Nephron progenitor cell (in vitro differentiated cells): ENCODE data around the gene ARIH1.

ENCODE experiments used
- DNase-seq: peaks from one replicate; pipeline ENCODE4 v3.0.0; 2021
- H3K27ac Mint-ChIP-seq: 2 replicates; pipeline ENCODE4 v1.8.0; 2021; ENCODE audit warnings: mild to moderate bottlenecking, moderate library complexity, mixed read lengths
- H3K27me3 Mint-ChIP-seq: 2 replicates; pipeline ENCODE4 v1.8.0; 2021; ENCODE audit warnings: mild to moderate bottlenecking, low read depth, mixed read lengths; ENCODE audit not compliant: poor library complexity
- H3K36me3 Mint-ChIP-seq: 2 replicates; pipeline ENCODE4 v1.8.0; 2021; ENCODE audit warnings: low read depth, mixed read lengths
- H3K4me1 Mint-ChIP-seq: 2 replicates; pipeline ENCODE4 v1.8.0; 2021; ENCODE audit warnings: mixed read lengths
- H3K4me3 Mint-ChIP-seq: 2 replicates; pipeline ENCODE4 v1.8.0; 2021; ENCODE audit warnings: mild to moderate bottlenecking, moderate library complexity, mixed read lengths
- H3K9me3 Mint-ChIP-seq: 2 replicates; pipeline ENCODE4 v1.8.0; 2021; ENCODE audit warnings: mild to moderate bottlenecking, moderate library complexity, mixed read lengths
- TF ChIP-seq, protein P1 (sequence below): fragments of 200-600 bp; sonication (generic); IDR thresholded peaks from 2 replicates; pipeline ENCODE4 v1.5.0; 2021; ENCODE audit warnings: antibody characterized with exemption

ARIH1 gene

GRCh38 chr15:72515591-72516389 lies 41.7 kb downstream of the ARIH1 start:
- Mint-ChIP-seq H3K9me3 (peaks cover under 1% of the 10 kb centered on the region), H3K27me3 (peaks cover 2% of the 10 kb centered on the region), H3K36me3 (peaks cover 47% of the 10 kb centered on the region), H3K27ac (no peak overlapping the region), H3K4me1 (peaks cover 8% of the 10 kb centered on the region), H3K4me3 (no peak overlapping the region)
- no peak for DNase-seq
- TF ChIP-seq, protein P1, sequence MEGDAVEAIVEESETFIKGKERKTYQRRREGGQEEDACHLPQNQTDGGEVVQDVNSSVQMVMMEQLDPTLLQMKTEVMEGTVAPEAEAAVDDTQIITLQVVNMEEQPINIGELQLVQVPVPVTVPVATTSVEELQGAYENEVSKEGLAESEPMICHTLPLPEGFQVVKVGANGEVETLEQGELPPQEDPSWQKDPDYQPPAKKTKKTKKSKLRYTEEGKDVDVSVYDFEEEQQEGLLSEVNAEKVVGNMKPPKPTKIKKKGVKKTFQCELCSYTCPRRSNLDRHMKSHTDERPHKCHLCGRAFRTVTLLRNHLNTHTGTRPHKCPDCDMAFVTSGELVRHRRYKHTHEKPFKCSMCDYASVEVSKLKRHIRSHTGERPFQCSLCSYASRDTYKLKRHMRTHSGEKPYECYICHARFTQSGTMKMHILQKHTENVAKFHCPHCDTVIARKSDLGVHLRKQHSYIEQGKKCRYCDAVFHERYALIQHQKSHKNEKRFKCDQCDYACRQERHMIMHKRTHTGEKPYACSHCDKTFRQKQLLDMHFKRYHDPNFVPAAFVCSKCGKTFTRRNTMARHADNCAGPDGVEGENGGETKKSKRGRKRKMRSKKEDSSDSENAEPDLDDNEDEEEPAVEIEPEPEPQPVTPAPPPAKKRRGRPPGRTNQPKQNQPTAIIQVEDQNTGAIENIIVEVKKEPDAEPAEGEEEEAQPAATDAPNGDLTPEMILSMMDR, result no peak

- Mint-ChIP-seq H3K9me3 (no peaks in the 10 kb centered on the region), H3K27me3 (peaks cover 3% of the 10 kb centered on the region), H3K27ac (no peak overlapping the region), H3K4me3 (no peak overlapping the region), H3K4me1 (peaks cover 8% of the 10 kb centered on the region), H3K36me3 (peaks cover 46% of the 10 kb centered on the region)
- no peak for DNase-seq
- TF ChIP-seq, protein P1, result no peak
These were observed 42.6 kb downstream of the ARIH1 start for GRCh38 chr15:72516777-72517176.

DNA sequence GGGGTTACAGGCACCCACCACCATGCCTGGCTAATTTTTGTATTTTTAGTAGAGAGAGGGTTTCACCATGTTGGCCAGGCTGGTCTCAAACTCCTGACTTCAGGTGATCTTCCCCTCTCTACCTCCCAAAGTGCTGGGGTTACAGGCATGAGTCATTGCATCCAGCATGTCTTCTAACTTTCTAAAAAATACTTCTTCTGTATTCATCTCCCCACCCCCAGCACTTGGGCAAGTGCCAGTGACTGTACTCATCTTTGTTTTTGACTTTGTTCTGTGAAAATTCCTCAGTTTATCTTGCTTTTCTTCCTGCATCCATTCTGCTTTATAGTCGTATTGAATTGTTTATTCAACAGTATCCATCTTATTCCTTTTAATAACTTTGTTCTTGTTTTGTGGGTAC lies 47.6 kb downstream of the ARIH1 start:
- no peaks in the 10 kb centered on the region for H3K9me3 Mint-ChIP-seq
- H3K27me3 Mint-ChIP-seq, result peaks cover 3% of the 10 kb centered on the region
- TF ChIP-seq, protein P1, result no peak
- H3K4me1 Mint-ChIP-seq, result no peaks in the 10 kb centered on the region
- no peak overlapping the region for H3K27ac Mint-ChIP-seq
- no peak overlapping the region for H3K4me3 Mint-ChIP-seq
- DNase-seq, result no peak
- peaks cover 44% of the 10 kb centered on the region for H3K36me3 Mint-ChIP-seq

GRCh38 chr15:72532991-72533601 lies 59.0 kb downstream of the ARIH1 start:
- H3K36me3 Mint-ChIP-seq, result peaks cover 66% of the 10 kb centered on the region
- TF ChIP-seq, protein P1, result no peak
- no peaks in the 10 kb centered on the region for H3K27me3 Mint-ChIP-seq
- no peak overlapping the region for H3K4me3 Mint-ChIP-seq
- no peak for DNase-seq
- H3K4me1 Mint-ChIP-seq, result no peaks in the 10 kb centered on the region
- peaks cover 13% of the 10 kb centered on the region for H3K9me3 Mint-ChIP-seq
- no peak overlapping the region for H3K27ac Mint-ChIP-seq

GRCh38 chr15:72534523-72534922 lies 60.4 kb downstream of the ARIH1 start:
- Mint-ChIP-seq H3K9me3 (peaks cover 27% of the 10 kb centered on the region), H3K36me3 (peaks cover 71% of the 10 kb centered on the region), H3K4me3 (no peak overlapping the region), H3K27me3 (peaks cover 4% of the 10 kb centered on the region), H3K4me1 (no peaks in the 10 kb centered on the region), H3K27ac (no peak overlapping the region)
- TF ChIP-seq, protein P1, result no peak
- no peak for DNase-seq
